Activated naive CD4-positive, alpha-beta T cell treated with anti-CD3 and anti-CD28 coated beads, Interleukin-2, amount 10 ng/mL, durations not matched to agents 7 days and 5 days (primary cell): ENCODE results near the gene KIF25.
"Not testable (repeated sequence)": the region's sequence is repeated elsewhere in the genome, so short reads cannot be mapped to it uniquely, and the experiment has no call there.

Source experiments
- CTCF ChIA-PET: fragments of 350-600 bp; sonication (Branson Sonifier 250); formaldehyde crosslinking; loops from one replicate; lab custom pipeline; 2021; ENCODE audit warnings: antibody characterized with exemption; lab: Charles Lee
- DNase-seq: peaks from one replicate; pipeline ENCODE4 v3.0.0-alpha.2; 2020
- H3K27ac Mint-ChIP-seq: one replicate; pipeline ENCODE4 v1.8.0; 2021; ENCODE audit warnings: mild to moderate bottlenecking, moderate library complexity, mixed read lengths
- H3K27me3 Mint-ChIP-seq: one replicate; pipeline ENCODE4 v1.8.0; 2021; ENCODE audit warnings: mild to moderate bottlenecking, mixed read lengths
- H3K36me3 Mint-ChIP-seq: one replicate; pipeline ENCODE4 v1.8.0; 2021; ENCODE audit warnings: mixed read lengths
- H3K4me1 Mint-ChIP-seq: one replicate; pipeline ENCODE4 v1.8.0; 2021; ENCODE audit warnings: mixed read lengths
- H3K4me3 Mint-ChIP-seq: one replicate; pipeline ENCODE4 v1.8.0; 2021; ENCODE audit warnings: mild to moderate bottlenecking, moderate library complexity, mixed read lengths
- H3K9me3 Mint-ChIP-seq: one replicate; pipeline ENCODE4 v1.8.0; 2021; ENCODE audit warnings: mixed read lengths

Gene KIF25

GRCh38 chr6:167995731-167996151 is 1.7 kb upstream of the KIF25 start:
- H3K9me3 Mint-ChIP-seq, result no peaks in the 10 kb centered on the region
- CTCF ChIA-PET, result no interaction called here
- H3K4me1 Mint-ChIP-seq, result no peaks in the 10 kb centered on the region
- no peaks in the 10 kb centered on the region for H3K27me3 Mint-ChIP-seq
- no peaks in the 10 kb centered on the region for H3K36me3 Mint-ChIP-seq
- no peak overlapping the region for H3K27ac Mint-ChIP-seq
- no peak for DNase-seq
- no peak overlapping the region for H3K4me3 Mint-ChIP-seq

- DNase-seq, result no peak
- Mint-ChIP-seq H3K4me3 (no peak overlapping the region), H3K27me3 (no peaks in the 10 kb centered on the region), H3K36me3 (no peaks in the 10 kb centered on the region), H3K9me3 (peaks cover 2% of the 10 kb centered on the region), H3K4me1 (no peaks in the 10 kb centered on the region), H3K27ac (no peak overlapping the region)
- CTCF ChIA-PET, result no interaction called here
Measured at GRCh38 chr6:167996424-167997199, 859 bp upstream of the KIF25 start.

DNA sequence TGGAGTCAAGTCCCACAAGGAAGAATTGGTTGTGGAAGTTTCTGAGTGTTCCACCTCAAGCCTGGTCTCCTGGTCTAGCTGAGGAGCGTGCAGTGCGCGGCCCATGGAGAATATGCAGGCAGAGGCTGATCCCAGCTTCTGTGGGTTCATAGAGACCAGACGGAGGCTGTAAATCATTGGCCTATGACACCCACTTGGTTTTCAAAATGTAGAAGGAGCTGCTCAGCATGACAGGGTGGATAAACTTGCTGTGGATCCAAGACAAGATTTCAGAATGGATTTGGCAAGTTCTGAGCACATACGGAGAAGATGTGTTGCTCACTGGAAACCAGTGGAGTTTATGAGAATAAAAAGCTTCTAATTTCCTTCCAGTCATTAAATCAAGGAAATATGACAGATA is 744 bp downstream of the KIF25 start:
- no peak overlapping the region for H3K27ac Mint-ChIP-seq
- DNase-seq, result no peak
- no peaks in the 10 kb centered on the region for H3K36me3 Mint-ChIP-seq
- H3K4me1 Mint-ChIP-seq, result no peaks in the 10 kb centered on the region
- no peak overlapping the region for H3K4me3 Mint-ChIP-seq
- CTCF ChIA-PET, result no interaction called here
- peaks cover 2% of the 10 kb centered on the region for H3K9me3 Mint-ChIP-seq
- no peaks in the 10 kb centered on the region for H3K27me3 Mint-ChIP-seq

DNA sequence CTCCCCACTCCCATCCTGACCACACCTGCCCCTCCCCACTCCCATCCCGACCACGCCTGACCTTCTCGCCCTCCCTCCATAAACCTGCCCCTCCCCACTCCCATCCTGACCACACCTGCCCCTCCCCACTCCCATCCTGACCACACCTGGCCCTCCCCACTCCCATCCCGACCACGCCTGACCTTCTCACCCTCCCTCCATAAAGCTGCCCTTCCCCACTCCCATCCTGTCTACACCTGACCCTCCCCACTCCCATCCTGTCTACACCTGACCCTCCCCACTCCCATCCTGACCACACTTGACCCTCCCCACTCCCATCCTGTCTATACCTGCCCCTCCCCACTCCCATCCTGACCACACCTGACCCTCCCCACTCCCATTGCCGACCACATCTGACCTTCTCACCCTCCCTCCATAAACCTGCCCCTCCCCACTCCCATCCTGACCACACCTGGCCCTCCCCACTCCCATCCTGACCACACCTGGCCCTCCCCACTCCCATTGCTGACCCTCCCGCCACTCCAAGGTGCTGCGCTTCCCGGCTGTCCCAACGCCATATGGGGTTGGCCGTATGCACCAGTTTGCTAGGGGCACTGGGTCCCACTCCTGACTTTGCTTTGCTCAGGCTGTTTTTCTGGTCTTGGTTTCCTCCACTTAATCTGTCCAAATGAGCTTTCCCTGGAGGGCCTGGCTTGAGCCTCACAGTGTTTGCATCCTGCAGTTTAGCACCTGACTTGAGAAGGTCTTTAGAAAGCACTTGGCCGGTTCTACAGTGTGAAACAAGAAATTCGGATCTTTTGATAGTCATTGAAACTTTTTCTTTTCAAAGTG is 2.9 kb downstream of the KIF25 start:
- H3K4me1 Mint-ChIP-seq, result no peaks in the 10 kb centered on the region
- H3K27me3 Mint-ChIP-seq, result no peaks in the 10 kb centered on the region
- peaks cover 2% of the 10 kb centered on the region for H3K9me3 Mint-ChIP-seq
- no peak overlapping the region for H3K4me3 Mint-ChIP-seq
- no peak overlapping the region for H3K27ac Mint-ChIP-seq
- no peaks in the 10 kb centered on the region for H3K36me3 Mint-ChIP-seq
- no peak for DNase-seq
- CTCF ChIA-PET, result no interaction called here

- Mint-ChIP-seq H3K4me1 (no peaks in the 10 kb centered on the region), H3K36me3 (no peaks in the 10 kb centered on the region), H3K4me3 (no peak overlapping the region), H3K27ac (no peak overlapping the region), H3K27me3 (no peaks in the 10 kb centered on the region), H3K9me3 (peaks cover 2% of the 10 kb centered on the region)
- no peak for DNase-seq
- CTCF ChIA-PET, result no interaction called here
Measured at GRCh38 chr6:168001029-168001332, 3.5 kb downstream of the KIF25 start.

DNA sequence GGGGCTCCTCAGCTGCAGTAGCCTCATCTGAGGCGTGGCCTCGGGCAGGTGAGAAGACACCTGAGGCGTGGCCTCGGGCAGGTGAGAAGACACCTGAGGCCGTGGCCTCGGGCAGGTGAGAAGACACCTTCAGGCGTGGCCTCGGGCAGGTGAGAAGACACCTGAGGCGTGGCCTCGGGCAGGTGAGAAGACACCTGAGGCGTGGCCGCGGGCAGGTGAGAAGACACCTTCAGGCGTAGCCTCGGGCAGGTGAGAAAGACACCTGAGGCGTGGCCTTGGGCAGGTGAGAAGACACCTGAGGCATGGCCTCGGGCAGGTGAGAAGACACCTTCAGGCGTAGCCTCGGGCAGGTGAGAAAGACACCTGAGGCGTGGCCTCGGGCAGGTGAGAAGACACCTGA is 4.0 kb downstream of the KIF25 start:
- H3K4me3 Mint-ChIP-seq, DNase-seq, CTCF ChIA-PET, H3K27me3 Mint-ChIP-seq, H3K36me3 Mint-ChIP-seq, H3K27ac Mint-ChIP-seq, H3K9me3 Mint-ChIP-seq, H3K4me1 Mint-ChIP-seq: not testable (repeated sequence)

DNA sequence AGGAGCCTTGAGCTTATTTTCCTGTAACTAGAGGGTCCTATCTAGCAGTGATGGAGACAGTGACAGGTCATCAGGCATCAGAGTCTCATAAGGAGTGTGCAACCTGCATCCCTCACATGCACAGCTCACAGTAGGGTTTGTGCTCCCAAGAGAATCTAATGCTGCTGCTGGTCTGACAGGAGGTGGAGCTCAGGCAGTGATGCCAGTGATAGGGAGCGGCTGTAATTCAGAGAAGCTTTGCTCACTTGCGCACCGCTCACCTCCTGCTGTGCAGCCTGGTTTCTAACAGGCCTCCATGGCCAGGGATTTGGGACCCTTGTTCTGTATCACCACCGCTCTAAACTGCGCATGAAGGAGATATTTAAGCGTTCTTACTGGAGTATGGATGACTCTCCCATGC is 5.3 kb downstream of the KIF25 start:
- Mint-ChIP-seq H3K27ac (no peak overlapping the region), H3K4me1 (no peaks in the 10 kb centered on the region), H3K9me3 (peaks cover 2% of the 10 kb centered on the region), H3K36me3 (no peaks in the 10 kb centered on the region), H3K4me3 (no peak overlapping the region), H3K27me3 (no peaks in the 10 kb centered on the region)
- DNase-seq, result no peak
- CTCF ChIA-PET, result no interaction called here

GRCh38 chr6:168004023-168004422 is 6.6 kb downstream of the KIF25 start:
- CTCF ChIA-PET, result no interaction called here
- H3K27me3 Mint-ChIP-seq, result no peaks in the 10 kb centered on the region
- H3K36me3 Mint-ChIP-seq, result no peaks in the 10 kb centered on the region
- peaks cover 2% of the 10 kb centered on the region for H3K9me3 Mint-ChIP-seq
- H3K4me3 Mint-ChIP-seq, result no peak overlapping the region
- DNase-seq, result no peak
- no peaks in the 10 kb centered on the region for H3K4me1 Mint-ChIP-seq
- H3K27ac Mint-ChIP-seq, result no peak overlapping the region

- H3K4me3 Mint-ChIP-seq, result no peak overlapping the region
- peaks cover 2% of the 10 kb centered on the region for H3K9me3 Mint-ChIP-seq
- H3K27ac Mint-ChIP-seq, result no peak overlapping the region
- DNase-seq, result no peak
- H3K27me3 Mint-ChIP-seq, result no peaks in the 10 kb centered on the region
- CTCF ChIA-PET, result no interaction called here
- no peaks in the 10 kb centered on the region for H3K36me3 Mint-ChIP-seq
- H3K4me1 Mint-ChIP-seq, result no peaks in the 10 kb centered on the region
Measured at GRCh38 chr6:168004945-168005344, 7.5 kb downstream of the KIF25 start.

- H3K27me3 Mint-ChIP-seq, result no peaks in the 10 kb centered on the region
- H3K36me3 Mint-ChIP-seq, result no peaks in the 10 kb centered on the region
- H3K9me3 Mint-ChIP-seq, result peaks cover 7% of the 10 kb centered on the region
- no peak overlapping the region for H3K4me3 Mint-ChIP-seq
- no peaks in the 10 kb centered on the region for H3K4me1 Mint-ChIP-seq
- no peak for DNase-seq
- H3K27ac Mint-ChIP-seq, result no peak overlapping the region
- CTCF ChIA-PET, result no interaction called here
Measured at GRCh38 chr6:168005796-168006195, 8.3 kb downstream of the KIF25 start.

DNA sequence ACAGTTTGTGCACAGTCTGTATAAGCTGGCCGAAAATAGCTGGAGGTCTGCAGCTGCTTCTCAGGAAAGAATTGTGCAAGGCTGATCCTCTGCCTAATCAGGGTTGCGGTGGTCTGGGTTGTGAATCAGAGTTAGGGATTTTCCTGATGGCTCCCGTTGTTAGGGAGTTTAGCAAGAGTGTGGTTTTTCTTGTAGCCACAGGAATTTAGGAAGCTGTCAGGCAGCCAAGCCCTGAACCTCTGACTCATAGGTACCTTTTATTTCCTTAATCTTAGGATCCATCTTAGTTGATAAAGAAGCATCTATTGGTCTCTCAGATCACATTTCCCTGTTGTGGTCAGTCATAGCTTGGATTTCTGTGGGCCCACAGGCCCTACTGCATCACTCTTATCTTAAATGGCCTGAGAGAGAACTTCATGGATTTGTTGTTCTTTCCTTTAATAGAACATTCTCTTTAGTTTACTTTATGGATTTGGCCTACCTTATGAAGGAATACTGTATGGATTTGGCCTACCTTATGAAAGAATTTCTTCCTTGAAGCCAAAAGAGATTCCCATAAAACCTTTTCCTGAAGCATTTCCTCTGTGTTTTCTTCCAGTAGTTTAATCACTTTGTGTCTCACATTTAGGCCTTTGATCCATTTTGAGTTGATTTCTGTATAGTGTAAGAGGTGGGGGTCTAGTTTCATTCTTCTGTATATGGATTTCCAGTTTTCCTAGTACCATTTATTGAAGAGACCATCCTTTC is 10.3 kb downstream of the KIF25 start:
- Mint-ChIP-seq H3K27ac (no peak overlapping the region), H3K27me3 (no peaks in the 10 kb centered on the region), H3K9me3 (peaks cover 19% of the 10 kb centered on the region), H3K36me3 (no peaks in the 10 kb centered on the region), H3K4me1 (no peaks in the 10 kb centered on the region), H3K4me3 (no peak overlapping the region)
- DNase-seq, result no peak
- CTCF ChIA-PET, result no interaction called here

DNA sequence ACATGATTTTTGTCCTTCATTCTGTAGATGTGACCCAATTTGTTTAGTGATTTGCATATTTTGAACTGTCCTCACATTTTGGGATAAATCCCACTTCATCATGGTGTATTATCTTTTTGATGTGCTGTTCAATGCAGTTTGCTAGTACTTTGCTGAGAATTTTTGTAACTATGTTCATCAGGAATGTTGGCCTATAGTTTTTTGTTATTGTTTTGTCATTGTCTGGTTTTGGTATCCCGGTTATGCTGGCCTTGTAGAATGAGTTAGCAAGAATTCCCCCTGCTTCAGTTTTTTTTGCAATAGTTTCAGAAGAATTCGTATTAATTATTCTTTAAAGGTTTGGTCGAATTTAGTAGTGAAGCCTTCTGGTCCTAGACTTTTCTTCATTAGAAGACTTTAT is 11.9 kb downstream of the KIF25 start:
- H3K9me3 Mint-ChIP-seq, result peaks cover 20% of the 10 kb centered on the region
- no peaks in the 10 kb centered on the region for H3K36me3 Mint-ChIP-seq
- H3K27ac Mint-ChIP-seq, result no peak overlapping the region
- CTCF ChIA-PET, result no interaction called here
- no peaks in the 10 kb centered on the region for H3K27me3 Mint-ChIP-seq
- H3K4me3 Mint-ChIP-seq, result no peak overlapping the region
- no peaks in the 10 kb centered on the region for H3K4me1 Mint-ChIP-seq
- no peak for DNase-seq

- no peak for DNase-seq
- H3K27me3 Mint-ChIP-seq, result no peaks in the 10 kb centered on the region
- H3K27ac Mint-ChIP-seq, result no peak overlapping the region
- peaks cover 26% of the 10 kb centered on the region for H3K9me3 Mint-ChIP-seq
- H3K4me1 Mint-ChIP-seq, result no peaks in the 10 kb centered on the region
- no peak overlapping the region for H3K4me3 Mint-ChIP-seq
- CTCF ChIA-PET, result no interaction called here
- no peaks in the 10 kb centered on the region for H3K36me3 Mint-ChIP-seq
Measured at GRCh38 chr6:168011291-168011690, 13.8 kb downstream of the KIF25 start.

DNA sequence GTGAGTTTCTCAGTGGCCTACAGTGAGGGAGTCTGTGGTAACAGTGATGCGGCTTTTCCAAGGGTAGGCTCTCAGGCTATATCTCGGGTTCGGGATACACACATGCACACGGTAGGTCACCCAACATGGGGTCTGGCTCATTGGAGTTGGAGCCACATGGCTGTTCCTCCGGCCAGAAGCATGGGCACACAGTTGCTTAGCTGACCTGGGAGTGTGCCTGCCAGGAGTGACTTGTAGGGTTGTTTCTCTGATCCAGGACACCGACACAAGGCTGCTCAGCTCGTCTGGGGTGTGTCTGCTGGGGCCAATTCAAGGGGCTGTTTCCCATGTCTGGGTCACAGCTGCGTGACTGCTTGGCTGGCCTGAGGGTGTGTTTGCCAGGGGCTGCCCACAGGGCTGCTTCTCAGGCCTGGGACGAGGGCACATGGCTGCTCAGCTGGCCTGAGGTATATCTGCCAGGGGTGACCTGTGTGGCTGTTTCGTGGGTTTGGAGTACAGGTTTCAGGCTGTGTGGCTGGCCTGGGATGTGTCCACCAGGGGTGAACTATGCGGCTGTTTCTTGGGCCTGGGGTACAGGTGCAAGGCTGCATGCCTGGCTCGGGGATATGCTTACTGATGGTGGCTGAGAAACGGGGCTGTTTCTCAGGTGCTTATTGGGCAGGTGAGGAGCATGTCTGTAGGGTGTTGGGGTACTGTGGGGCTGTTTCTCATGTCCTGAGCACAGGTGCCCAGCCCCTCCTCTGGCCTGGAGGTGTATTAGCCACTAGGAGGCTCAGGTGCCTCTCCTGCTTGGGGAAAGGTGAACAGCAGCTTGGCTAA is 15.2 kb downstream of the KIF25 start:
- CTCF ChIA-PET, result no interaction called here
- no peaks in the 10 kb centered on the region for H3K27me3 Mint-ChIP-seq
- no peak overlapping the region for H3K4me3 Mint-ChIP-seq
- peaks cover 26% of the 10 kb centered on the region for H3K9me3 Mint-ChIP-seq
- H3K36me3 Mint-ChIP-seq, result no peaks in the 10 kb centered on the region
- no peak for DNase-seq
- no peak overlapping the region for H3K27ac Mint-ChIP-seq
- H3K4me1 Mint-ChIP-seq, result no peaks in the 10 kb centered on the region
